T1000 (cell line): ENCODE data around the gene KLK7.
"Not testable (repeated sequence)": the region's sequence is repeated elsewhere in the genome, so short reads cannot be mapped to it uniquely, and the experiment has no call there.

Source experiments
- DNase-seq: peaks from one replicate; lab custom pipeline; 2025; ENCODE audit warnings: mixed read lengths; lab: John Stamatoyannopoulos, UW

KLK7 gene

GRCh38 chr19:50975766-50976165 lies 8.0 kb downstream of the KLK7 start:
- DNase-seq, result no peak

GRCh38 chr19:50974702-50975556 lies 8.8 kb downstream of the KLK7 start:
- no peak for DNase-seq

GRCh38 chr19:50972795-50973376 lies 10.8 kb downstream of the KLK7 start:
- DNase-seq, result no peak

- DNase-seq, result not testable (repeated sequence)
These were observed 13.9 kb downstream of the KLK7 start for GRCh38 chr19:50969810-50970209.

- DNase-seq, result no peak
These were observed 14.3 kb downstream of the KLK7 start, which contains the start of gene KLK6 for GRCh38 chr19:50969413-50969760. KLK6 (minus strand) TSS chr19:50969591; CDS start chr19:50968104, 1,487 bp downstream.

GRCh38 chr19:50968716-50969412 lies 14.9 kb downstream of the KLK7 start:
- DNase-seq, result no peak

- no peak for DNase-seq
These were observed 15.6 kb downstream of the KLK7 start for GRCh38 chr19:50967929-50968715.

- DNase-seq, result no peak
These were observed 19.5 kb downstream of the KLK7 start for GRCh38 chr19:50964266-50964665.

GRCh38 chr19:50963381-50963780 lies 20.3 kb downstream of the KLK7 start:
- DNase-seq, result no peak

GRCh38 chr19:50962245-50962644 lies 21.5 kb downstream of the KLK7 start:
- DNase-seq, result no peak

GRCh38 chr19:50959731-50960500 lies 23.8 kb downstream of the KLK7 start:
- no peak for DNase-seq

- DNase-seq, result no peak
These were observed 26.1 kb downstream of the KLK7 start for GRCh38 chr19:50957587-50957986.

- no peak for DNase-seq
These were observed 30.8 kb downstream of the KLK7 start, which contains the start of gene KLK5 for GRCh38 chr19:50952910-50953309. KLK5 (minus strand) TSS chr19:50953038; CDS start chr19:50952657, 381 bp downstream.

GRCh38 chr19:50949861-50950260 lies 33.9 kb downstream of the KLK7 start:
- no peak for DNase-seq

GRCh38 chr19:50947123-50947522 lies 36.6 kb downstream of the KLK7 start:
- no peak for DNase-seq

GRCh38 chr19:50944795-50945194 lies 38.9 kb downstream of the KLK7 start:
- DNase-seq, result no peak

- no peak for DNase-seq
These were observed 40.5 kb downstream of the KLK7 start for GRCh38 chr19:50943074-50943828.

GRCh38 chr19:50939596-50939995 lies 44.1 kb downstream of the KLK7 start:
- DNase-seq, result no peak

- no peak for DNase-seq
These were observed 50.1 kb downstream of the KLK7 start for GRCh38 chr19:50933640-50934039.

- DNase-seq, result no peak
These were observed 51.0 kb downstream of the KLK7 start for GRCh38 chr19:50932690-50933083.
